Stimulated activated CD4-positive, alpha-beta T cell treated with anti-CD3 and anti-CD28 coated beads, Interleukin-1b, Interleukin-23, amount 100 ng/mL, for 1 hour (primary cell): ENCODE data around the gene STOML1.
"Not testable (repeated sequence)": the region's sequence is repeated elsewhere in the genome, so short reads cannot be mapped to it uniquely, and the experiment has no call there.

Experiments used
- DNase-seq, 2 donors: peaks; one replicate each; pipeline ENCODE4 v3.0.0-alpha.2; 2020; ENCODE audit warnings: low read depth in 2 of 2

Gene STOML1

GRCh38 chr15:73946795-73947370 lies 45.2 kb downstream of the STOML1 start:
- no peak for DNase-seq

GRCh38 chr15:73946046-73946721 lies 45.9 kb downstream of the STOML1 start:
- no peak for DNase-seq

- DNase-seq: no peak
Measured at GRCh38 chr15:73945130-73945508, 47.0 kb downstream of the STOML1 start.

DNA sequence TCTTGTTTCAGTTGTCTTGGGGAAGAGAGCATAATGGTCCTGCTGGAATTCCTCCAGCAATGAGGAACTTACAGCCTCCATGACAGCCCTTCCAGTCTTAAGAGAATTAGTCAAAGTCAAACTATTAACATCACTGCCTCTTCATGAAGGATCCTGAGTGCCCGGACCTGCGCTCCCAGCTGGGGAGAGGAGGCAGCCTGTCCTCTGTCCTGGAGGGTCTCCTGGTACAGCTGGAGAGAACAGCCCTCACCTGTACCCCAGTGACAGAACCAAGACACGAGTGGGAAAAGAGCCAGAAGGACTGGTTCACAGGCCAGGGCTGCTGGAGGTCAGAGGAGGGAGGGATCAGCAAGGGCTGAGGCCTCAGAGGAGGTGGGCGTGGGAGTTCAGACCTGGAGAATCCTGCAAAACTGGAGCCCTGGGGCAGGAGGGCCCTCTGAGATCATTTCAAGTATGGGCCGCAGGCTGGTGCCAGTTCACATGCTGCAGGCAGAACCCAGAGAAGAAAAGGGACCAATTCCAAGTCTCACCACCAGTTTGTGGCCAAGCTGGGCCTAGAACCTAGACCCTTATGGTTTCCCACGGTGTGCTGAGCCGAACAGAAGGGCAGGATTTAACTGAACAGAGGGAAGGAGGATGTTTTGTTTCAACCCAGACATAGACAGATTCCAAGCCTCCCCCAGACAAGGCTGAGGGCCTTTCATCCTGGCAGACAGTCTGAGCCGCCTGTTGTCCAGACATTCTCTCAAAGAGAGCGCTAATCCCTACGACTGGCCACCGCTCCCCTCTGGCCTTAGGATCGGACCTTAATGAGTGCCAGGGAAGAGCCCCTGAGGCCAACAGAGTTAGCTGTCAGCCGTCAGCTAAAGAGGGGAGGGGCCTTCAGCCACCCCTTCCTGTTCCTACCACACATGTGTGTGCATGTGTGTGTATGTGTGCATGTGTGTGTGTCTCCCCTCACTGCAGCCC lies 47.6 kb downstream of the STOML1 start:
- DNase-seq: no peak

DNA sequence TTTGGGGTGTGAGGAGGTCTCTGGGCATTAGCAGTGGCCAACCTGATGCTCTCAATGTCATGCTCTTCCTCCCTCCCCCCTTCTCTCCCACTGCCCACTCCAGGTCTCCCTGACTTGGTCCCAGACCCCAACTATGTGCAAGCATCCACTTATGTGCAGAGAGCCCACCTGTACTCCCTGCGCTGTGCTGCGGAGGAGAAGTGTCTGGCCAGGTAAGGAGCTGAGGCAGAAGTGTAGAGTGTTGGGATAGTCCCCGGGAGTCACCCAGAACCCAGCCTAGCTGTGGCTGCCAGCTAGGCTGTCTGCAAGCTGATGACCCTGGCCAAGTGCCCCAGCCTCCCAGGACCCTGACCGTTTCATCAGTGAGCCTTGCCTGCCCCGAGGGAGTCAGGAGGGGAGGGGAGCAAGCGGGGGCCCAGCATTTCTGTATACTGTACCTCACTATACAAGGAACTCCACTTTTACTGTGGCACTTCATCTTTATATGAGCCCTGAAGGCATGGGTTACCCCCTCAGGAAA lies 49.3 kb downstream of the STOML1 start:
- DNase-seq: no peak

GRCh38 chr15:73941871-73942635 lies 50.0 kb downstream of the STOML1 start:
- no peak for DNase-seq

DNA sequence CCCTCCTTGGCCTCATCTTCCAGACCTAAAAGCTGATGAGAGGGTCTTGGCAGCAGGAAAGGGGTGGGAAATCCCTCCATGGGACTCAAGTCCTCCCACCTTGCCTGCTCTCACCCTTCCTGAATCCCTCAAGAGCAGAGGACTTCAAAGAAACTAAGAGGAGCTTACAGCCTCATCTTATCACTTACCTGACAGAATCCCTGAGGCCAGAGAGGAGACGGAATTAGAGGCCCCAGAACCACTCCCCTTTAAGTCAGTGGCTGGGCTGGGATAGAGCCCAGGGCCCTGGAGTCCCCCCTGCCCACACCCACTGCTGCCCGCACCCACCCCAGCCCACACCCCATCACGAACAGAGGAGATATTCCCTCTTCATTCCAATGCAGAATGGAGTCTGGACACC lies 50.6 kb downstream of the STOML1 start:
- no peak for DNase-seq

DNA sequence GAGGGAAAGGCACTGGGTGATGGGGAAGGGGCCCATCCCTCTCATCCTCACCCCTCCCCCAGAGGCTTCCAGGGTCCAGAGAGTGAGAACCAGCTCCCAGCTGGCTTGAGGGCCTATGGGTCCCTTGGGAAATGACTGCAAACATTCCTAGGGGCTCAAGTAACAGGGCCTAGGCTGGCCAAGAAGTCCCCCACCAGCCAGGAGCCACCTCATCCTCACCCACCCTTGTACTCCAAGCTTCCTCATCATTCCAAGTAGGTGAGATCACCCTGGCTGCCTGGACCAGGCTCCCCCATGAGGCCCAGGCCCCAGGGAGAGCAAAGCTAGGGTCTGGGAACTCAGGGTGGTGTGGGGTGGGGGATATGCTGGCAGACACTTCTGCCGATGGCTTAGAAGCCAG lies 51.1 kb downstream of the STOML1 start:
- DNase-seq: no peak

DNA sequence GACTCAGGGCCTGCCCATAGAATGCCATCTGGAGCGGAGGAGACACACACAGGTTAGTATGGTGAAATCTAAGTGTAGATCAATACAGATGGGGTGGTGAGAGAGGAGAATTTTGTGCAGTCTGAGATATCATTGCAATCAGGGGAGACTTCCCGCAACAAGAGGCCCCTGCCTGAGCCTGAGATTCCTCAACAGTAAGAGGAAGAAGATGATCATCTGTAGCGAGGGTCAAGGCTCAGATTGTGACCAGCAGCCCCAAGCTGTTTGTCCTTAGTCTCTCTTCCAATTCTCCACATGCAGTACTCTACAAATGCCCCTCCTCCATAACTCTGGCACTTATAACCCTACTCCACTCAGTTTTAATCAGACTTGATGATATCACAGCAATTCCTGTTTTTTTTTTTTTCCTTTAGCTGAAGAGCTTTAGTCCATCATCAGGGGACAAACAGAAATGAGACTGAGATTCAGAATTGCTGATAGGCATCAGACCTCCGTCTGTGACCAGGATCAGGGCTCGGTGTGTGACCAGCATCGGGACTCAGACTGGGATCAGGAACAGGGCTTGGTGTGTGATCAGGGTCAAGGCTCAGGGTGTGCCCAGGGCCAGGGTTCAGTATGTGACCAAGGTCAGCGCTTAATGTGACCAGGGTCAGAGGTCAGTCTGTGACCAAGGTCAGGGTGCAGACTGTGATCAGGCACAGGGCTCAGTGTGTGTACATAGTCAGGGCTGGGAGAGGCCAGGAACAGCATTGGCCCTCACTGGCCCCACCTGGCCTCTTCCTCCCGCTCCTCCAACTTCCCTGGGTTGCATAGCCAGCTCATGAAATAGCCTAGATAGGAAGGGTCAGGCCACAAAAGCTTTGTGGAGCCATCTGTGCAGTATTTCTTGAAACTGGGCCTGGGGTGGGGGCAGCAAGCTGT lies 51.8 kb downstream of the STOML1 start:
- DNase-seq: no peak

- DNase-seq: no peak
Measured at GRCh38 chr15:73939138-73939537, 53.0 kb downstream of the STOML1 start.

- DNase-seq: not testable (repeated sequence)
Measured at GRCh38 chr15:73938516-73938915, 53.6 kb downstream of the STOML1 start.

DNA sequence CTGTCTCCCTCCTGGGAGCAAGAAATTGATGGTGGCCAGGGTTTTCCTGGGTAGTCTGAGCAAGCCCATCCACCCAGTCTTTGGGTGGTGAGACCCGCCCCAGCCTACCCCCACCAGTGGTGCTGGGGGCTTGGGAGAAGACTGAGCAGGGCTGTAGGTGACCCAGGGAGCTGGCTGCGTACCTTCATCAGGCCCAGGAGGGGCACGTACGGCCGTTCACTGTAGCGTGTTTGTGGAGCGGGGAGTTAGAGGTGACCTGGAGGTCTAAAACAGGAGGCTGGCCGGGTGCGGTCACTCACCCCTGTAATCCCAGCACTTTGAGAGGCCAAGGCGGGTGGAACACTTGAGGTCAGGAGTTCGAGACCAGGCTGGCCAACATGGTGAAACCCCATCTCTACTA lies 54.4 kb downstream of the STOML1 start:
- no peak for DNase-seq

GRCh38 chr15:73937296-73937695 lies 54.8 kb downstream of the STOML1 start:
- DNase-seq: no peak

DNA sequence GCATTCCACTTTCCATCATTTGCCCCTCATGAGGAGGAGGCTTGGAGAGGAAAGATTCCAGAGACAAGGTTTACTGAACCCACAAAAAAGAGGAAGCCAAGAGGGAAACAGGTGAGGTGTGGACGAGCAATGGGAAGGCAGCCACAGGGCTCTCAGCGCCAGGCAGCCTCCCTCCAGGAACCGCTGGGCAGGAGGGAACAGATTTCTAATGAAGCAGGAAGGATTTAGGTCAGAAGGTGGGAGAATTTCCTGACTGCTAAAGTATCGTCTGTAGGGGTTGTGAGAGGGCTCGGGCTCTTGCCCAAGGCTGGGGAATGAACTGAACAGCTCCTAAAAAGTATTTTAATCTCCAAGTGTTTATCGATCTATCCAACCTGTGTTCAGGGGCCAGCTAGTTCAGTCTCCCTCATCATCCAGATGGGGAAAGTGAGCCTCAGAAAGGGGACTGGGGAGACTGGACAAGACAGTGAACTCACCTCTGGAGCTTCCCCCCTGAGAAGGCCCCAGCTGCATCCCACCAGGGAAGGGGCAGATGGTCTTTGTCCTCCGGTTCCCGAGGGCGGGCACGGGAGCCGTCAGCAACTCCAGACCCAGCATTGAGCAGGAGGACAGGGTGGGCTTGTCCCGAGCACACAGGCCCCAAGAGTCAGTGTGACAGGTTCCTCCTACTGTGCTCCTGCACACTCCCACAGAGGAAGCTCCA lies 55.4 kb downstream of the STOML1 start:
- no peak for DNase-seq

GRCh38 chr15:73936181-73936580 lies 55.9 kb downstream of the STOML1 start:
- no peak for DNase-seq

DNA sequence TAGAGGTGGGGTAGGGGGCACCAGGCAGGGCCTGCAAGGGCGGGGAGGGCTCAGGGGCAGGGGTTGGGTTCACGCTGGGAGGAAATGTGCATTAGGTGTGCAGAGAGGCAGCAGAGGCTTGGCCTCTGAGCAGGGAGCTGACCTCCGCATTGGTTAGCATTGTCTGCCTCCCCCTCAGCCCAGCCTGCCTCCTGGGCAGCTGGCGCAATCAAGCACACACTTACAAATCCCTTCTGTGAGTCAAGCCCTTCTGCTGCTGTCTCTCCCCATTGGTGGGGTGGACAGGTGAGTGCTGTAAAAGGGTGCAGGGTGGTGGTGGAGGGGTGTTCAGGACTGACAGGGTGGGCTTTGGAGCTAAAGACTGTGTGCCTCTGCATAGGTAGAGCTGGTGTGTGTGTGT lies 56.5 kb downstream of the STOML1 start:
- DNase-seq: no peak

- no peak for DNase-seq
Measured at GRCh38 chr15:73934281-73934680, 57.8 kb downstream of the STOML1 start.

GRCh38 chr15:73932381-73933191 lies 59.5 kb downstream of the STOML1 start:
- DNase-seq: no peak

GRCh38 chr15:73931441-73931840 lies 60.7 kb downstream of the STOML1 start:
- no peak for DNase-seq
